Stimulated activated CD8-positive, alpha-beta memory T cell treated with anti-CD3 and anti-CD28 coated beads, Interleukin-15, amount 100 ng/mL, for 4 hours (primary cell): ENCODE results near the gene ART5.

Experiments
- DNase-seq, 2 donors: peaks; one replicate each; pipeline ENCODE4 v3.0.0-alpha.2; 2020; ENCODE audit warnings: low read depth in 2 of 2

The ART5 gene

DNA sequence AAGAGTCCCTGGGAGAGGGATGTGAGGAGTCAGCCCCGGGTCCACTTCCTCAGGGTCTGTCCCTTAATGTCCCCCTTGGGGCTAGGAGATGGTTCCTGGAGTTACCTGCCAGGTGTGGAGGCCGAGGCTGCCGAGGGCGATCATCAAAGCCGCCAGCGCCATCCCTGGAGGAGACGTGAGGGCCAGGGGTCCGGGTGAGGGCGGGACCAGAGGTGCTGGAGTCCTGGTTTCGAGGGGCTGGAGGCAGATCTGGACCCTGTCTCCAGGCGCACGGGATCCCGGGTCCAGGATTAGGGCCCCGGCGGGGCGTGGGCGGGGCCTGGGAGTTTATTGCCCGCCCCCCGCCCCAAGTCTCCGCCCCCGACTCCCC is at the start of gene ART5:
TSS of gene ART5 (minus strand) at position 292 of the 370 bp plus-strand sequence. CDS start at position 162, 130 bp downstream.
- DNase-seq = no peak

GRCh38 chr11:3686751-3687150 is 45.0 kb upstream of the ART5 start:
- no peak for DNase-seq

DNA sequence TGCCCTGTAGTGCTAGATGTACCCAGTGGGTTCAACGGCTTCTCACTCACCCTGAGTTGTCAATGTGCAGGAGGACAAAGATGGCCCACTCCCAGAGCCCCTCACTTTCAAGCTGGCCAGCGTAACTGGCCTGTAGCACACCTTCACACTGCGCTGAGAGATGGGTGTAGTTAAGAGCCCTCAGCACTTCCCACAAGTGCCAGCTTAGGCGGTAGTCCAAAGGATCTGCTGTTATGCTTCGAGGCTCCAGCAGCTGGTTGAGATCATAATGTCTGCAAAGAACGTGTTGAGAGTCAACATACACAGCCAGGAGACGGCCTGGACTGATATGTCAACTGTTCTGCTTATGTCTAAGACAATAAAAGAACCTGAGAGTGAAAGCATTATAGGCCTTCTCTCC is 44.1 kb upstream of the ART5 start:
- no peak for DNase-seq

DNA sequence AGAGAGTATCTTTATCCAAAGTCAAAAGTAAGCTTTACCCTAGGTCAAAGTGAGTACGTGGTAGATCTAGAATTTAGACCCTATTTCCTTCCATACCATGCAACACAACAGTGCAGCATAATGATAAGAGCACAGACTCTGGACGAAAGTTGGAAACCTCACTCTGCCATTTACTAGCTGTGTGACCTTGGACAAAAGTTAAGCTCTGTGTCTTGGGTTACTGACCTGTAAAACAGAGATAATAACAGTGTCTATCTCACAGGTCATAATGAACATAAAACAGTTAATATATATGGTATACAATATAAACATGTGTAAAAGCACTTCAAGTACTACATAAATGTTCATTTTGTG is 43.0 kb upstream of the ART5 start:
- no peak for DNase-seq

- no peak for DNase-seq
Measured at GRCh38 chr11:3684129-3684818, 42.5 kb upstream of the ART5 start.

DNA sequence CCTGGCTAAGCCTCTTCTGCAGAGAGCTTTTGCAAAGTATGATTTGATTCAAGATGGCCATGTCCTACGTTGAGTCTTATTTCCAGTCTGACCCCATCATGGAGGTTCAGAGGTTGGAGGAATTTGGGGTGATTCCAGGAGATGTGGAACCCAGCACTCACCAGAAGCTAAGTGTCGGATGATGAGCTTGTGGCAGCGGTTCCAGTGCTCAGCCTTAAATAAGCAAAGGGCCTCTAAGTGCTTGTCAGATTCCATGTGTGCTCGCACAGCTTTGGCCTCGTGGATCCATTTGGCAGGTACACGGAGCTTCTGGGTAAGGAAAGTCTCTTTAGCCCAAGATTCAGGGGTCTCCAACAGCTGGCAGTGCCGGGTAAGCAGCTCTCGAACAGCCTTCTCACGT is 41.2 kb upstream of the ART5 start:
- no peak for DNase-seq

DNA sequence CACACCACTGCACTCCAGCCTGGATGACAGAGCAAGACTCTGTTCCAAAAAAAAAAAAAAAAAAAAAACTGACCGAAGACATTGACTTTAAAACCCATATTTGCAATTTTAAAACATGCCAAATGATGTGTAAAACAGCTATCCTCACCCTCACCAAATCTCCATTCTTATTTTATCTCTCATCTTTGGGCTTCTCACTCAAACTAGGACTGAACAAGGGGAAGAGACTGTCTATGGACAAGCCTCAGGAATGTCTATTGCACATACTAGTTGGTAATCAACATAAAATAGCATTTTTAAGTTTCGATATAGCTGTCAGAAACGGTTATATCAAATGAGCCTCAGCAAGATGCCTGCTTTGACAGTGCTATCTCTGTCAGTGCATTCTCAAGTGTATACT is 37.3 kb upstream of the ART5 start:
- DNase-seq = no peak

DNA sequence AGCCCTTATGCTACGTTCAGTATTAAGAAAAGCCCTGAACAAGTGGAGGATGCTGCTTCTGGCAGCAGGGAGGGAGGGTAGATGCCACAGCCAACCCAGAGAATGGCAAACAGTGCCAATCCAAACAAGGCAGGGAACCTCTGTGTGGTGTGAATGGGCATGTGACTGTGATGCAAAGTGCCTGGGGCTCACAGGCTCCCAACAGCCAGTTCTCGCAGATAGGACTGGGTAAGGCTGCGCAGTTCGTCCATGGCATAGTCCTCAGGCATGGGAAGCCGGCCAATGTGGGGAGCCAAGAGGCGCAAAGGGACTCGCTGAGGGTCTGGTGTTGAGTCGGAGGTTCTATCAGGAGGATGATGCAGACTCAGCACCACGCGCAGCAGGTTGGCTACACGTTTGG is 34.2 kb upstream of the ART5 start:
- no peak for DNase-seq

DNA sequence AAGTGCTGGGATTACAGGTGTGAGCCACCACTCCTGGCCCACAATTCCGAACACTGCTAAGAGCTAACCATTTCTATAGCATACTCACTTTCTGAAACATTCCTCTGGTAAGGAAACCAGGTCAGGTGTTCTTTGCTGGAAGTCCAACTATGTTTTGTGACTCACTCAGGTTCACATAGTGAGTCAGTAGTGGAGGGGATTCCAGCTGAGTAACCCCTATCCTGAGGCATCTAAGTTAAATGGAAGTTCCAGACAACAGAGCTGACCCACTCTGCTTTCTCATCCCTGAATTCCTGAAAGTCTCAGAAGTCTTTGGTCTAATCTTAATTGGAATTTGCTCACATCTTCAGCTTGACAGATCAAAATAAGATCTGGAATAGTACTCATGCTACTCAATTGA is 32.4 kb upstream of the ART5 start:
- DNase-seq = no peak

DNA sequence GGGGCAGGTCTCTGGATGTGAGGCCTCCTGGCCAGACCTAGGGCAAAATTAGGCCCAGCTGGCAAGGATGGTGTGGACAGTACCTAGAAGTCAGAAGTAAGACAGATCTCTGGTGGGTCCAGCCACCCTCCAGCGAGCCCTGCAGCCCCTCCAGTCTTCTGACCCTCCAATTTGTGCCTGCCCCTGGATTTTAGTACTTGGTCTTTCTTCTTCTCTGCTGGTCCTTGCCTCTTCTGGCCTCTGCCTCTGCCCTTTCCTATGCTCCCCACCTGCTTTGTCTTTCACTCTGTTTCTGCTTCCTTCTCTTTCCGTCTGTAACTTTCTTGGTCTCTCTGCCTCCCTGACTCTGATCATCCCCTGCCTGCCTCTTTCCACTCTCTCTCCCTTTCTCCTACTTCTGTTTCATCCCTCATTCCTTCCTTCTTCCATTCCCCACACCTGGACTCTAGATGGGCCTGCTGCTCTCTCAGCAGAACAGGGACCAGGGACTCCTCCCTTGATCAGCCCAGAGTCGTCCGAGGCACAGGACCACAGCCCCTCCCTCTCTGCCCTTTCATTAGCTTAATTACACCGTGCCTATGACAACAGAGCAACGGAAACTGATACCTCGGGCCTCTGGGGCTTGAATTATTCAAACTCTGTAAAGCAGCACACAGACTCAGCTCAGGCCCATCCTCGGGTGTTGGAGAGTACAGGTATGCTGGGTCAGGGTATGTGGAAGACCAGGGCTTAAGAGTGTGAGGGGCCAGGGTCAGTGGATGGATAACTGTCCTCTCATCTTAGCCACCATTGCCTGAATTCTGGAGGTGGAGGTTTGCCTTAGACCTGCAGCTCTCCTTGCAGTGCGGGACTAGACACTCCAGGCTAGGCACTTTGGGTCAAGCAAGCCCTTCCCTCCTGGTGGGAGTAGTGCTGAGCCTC is 29.8 kb upstream of the ART5 start, which contains the start of gene CHRNA10:
TSS of gene CHRNA10 (minus strand) at position 51 of the 921 bp plus-strand sequence. CDS start 72 bp downstream, outside the sequence.
- no peak for DNase-seq

DNA sequence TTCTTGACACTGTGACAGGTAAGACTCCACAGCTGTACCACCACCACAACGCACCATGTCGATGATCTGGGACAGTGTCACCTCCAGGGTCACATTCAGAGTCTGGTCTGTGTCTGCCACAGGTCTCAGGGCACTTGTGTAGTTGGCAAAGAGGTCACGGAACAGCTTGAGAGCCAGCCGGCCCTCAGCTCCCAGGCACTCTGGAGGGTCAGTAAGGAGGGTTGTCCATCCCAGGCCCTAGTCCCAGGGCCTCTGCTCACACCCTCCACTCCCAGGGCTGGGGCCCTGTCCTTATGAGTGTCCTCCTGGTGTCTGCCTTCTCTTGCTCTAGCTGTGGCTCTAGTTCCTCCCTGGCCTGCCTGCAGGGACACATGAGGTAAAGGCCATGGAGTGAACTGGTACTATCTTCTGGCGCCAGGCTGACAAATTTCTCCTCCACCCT is 28.0 kb upstream of the ART5 start:
- DNase-seq = no peak

- no peak for DNase-seq
Measured at GRCh38 chr11:3669128-3669527, 27.3 kb upstream of the ART5 start.

- no peak for DNase-seq
Measured at GRCh38 chr11:3667149-3668035, 25.6 kb upstream of the ART5 start.

DNA sequence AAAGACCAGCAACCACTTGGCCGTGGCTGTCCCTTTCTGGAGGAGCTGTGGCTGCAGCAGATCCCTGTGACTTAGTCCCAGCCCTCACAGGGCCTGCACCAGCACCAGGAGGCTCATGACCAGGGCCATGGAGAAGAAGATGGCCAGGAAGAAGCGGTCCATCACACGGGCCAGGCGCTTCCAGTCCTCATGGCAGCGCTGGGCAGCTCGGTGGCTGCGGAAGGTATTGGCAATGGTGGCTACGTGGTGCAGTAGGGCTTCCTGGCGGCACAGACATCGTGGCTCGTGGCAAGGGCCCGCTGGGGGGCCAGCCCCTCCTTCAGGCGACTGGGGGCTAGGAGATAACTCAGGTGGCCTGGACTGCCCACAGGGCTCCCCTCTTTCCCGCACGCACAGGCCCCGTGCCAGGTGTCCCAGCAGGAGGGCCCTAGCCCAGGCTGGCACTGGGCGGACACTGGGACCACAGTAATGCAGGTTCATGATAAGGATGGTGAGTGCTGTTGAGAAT is 24.3 kb upstream of the ART5 start:
- DNase-seq = no peak

DNA sequence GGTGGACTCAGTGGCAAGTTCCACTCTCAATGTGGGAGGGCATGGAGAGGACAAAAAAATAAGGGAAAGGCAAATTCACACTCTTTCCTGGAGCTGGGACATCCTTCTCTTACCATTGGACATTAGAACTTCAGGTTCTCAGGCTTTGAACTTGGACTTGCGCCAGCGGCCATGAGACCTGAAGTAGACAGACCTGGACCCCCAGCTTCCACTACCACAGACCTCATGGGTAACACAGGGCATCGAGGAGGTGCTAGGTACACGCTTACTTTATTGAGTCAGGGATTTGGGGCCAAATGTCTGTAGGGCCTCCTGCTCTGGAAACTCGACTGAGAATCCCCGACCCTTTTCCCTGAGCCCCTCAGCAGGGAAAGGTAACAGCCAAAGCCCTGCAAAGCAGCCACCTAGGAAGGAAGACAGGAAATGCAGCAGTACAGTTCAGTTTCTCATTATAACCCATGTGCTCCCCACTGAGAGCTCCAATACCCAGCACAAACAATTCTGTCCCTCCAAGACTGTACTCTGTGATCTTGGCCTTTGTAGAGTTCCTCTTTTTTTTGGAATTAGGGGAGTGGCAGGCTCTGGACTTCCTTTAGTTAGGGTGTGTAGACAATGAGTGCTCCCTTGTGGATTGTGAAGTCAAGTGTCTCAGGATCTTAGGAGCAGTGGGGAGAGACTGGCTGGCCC is 23.7 kb upstream of the ART5 start:
- no peak for DNase-seq

- DNase-seq = no peak
Measured at GRCh38 chr11:3664032-3664630, 22.3 kb upstream of the ART5 start.

DNA sequence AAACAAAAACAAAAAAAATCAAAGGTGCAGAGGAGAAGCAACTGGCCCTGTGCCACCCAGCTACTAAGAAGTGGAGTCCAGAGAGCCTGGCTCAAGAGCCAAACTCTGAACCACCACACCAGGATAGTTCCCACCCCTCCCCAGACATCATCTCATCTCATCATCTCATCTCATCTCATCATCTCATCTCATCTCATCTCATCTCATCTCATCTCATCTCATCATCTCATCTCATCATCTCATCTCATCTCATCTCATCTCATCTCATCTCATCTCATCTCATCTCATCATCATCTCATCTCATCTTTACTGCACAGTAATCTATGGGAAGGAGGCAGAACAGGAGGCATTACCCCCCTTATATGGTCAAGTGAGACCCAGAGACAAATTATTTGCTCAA is 21.1 kb upstream of the ART5 start:
- no peak for DNase-seq

- no peak for DNase-seq
Measured at GRCh38 chr11:3660960-3661359, 19.2 kb upstream of the ART5 start.

GRCh38 chr11:3659595-3660515 is 18.1 kb upstream of the ART5 start:
- DNase-seq = no peak

- DNase-seq = no peak
Measured at GRCh38 chr11:3658252-3658651, 16.5 kb upstream of the ART5 start.
